CD4-positive, alpha-beta memory T cell (primary cell): ENCODE data around the gene VTI1A. TPM values are rescaled to one million over a fixed set of nuclear protein-coding genes. Genes with fewer than 3 reads are reported as not detected.

Experiments used
- CTCF ChIA-PET: fragments of 350-600 bp; sonication (Branson Sonifier 250); formaldehyde crosslinking; loops from one replicate; lab custom pipeline; 2021; ENCODE audit warnings: inconsistent platforms; ENCODE audit not compliant: partially characterized antibody; lab: Charles Lee
- POLR2A ChIA-PET: fragments of 350-600 bp; sonication (Branson Sonifier 250); formaldehyde crosslinking; loops from one replicate; lab custom pipeline; 2021; ENCODE audit not compliant: partially characterized antibody; lab: Charles Lee
- DNase-seq, 5 donors: peaks; one replicate each; pipeline versions ENCODE4 v3.0.0 to v3.0.0-alpha.2; 2020 to 2022; ENCODE audit warnings: mixed read lengths in 1 of 5
- H3K27ac ChIP-seq: one replicate; pipeline ENCODE4 v1.7.0; 2013; ENCODE audit warnings: low read depth, low read length
- H3K27me3 ChIP-seq: 2 replicates; pipeline ENCODE4 v1.7.0; 2013; ENCODE audit warnings: mild to moderate bottlenecking, low read length, moderate library complexity; ENCODE audit not compliant: insufficient read depth
- H3K36me3 ChIP-seq: 2 replicates; pipeline ENCODE4 v1.7.0; 2013; ENCODE audit warnings: mild to moderate bottlenecking, low read length, moderate library complexity; ENCODE audit not compliant: insufficient read depth
- H3K4me1 ChIP-seq: 2 replicates; pipeline ENCODE4 v1.7.0; 2013; ENCODE audit warnings: mild to moderate bottlenecking, low read length, moderate library complexity; ENCODE audit not compliant: insufficient read depth
- H3K4me3 ChIP-seq, 2 donors: one replicate each; pipeline ENCODE4 v1.7.0; 2013; ENCODE audit warnings: low read length in 2 of 2, mild to moderate bottlenecking in 1 of 2
- H3K9me3 ChIP-seq, 2 donors: one replicate each; pipeline ENCODE4 v1.7.0; 2013; ENCODE audit warnings: low read length in 2 of 2, control low read depth in 1 of 2; ENCODE audit not compliant: control insufficient read depth in 1 of 2
- H3K27ac Mint-ChIP-seq, 7 donors: one replicate each; pipeline ENCODE4 v1.8.0; 2020 to 2021; ENCODE audit warnings: mixed read lengths in 7 of 7, mild to moderate bottlenecking in 6 of 7, inconsistent platforms in 3 of 7, moderate library complexity in 3 of 7
- H3K27me3 Mint-ChIP-seq, 2 donors: one replicate each; pipeline ENCODE4 v1.8.0; 2020 to 2021; ENCODE audit warnings: mixed read lengths in 2 of 2
- H3K36me3 Mint-ChIP-seq, 2 donors: one replicate each; pipeline ENCODE4 v1.8.0; 2020 to 2021; ENCODE audit warnings: mixed read lengths in 2 of 2, inconsistent platforms in 1 of 2, mild to moderate bottlenecking in 1 of 2
- H3K4me1 Mint-ChIP-seq, 4 donors: one replicate each; pipeline ENCODE4 v1.8.0; 2020 to 2021; ENCODE audit warnings: mixed read lengths in 4 of 4, mild to moderate bottlenecking in 1 of 4
- H3K4me3 Mint-ChIP-seq, 8 donors: one replicate each; pipeline ENCODE4 v1.8.0; 2020 to 2021; ENCODE audit warnings: mixed read lengths in 8 of 8, mild to moderate bottlenecking in 7 of 8, moderate library complexity in 6 of 8, inconsistent platforms in 3 of 8
- H3K9me3 Mint-ChIP-seq, 8 donors: one replicate each; pipeline ENCODE4 v1.8.0; 2020 to 2021; ENCODE audit warnings: mixed read lengths in 8 of 8, mild to moderate bottlenecking in 5 of 8, inconsistent platforms in 3 of 8, moderate library complexity in 1 of 8
- intact Hi-C: fragments of 100-400 bp; cut with micrococcal nuclease; formaldehyde crosslinking; loops from one replicate; pipeline ENCODE4 v1.15.1; 2023
- polyA plus RNA-seq, 2 donors: library from polyadenylated mRNA; unstranded; fragments of 300-500 nt; fragmentation: Illumina TruSeq; gene quantifications; one replicate each; pipeline ENCODE4 v1.2.3, GENCODE V29; 2021
- total RNA-seq, 2 experiments: library from RNA; stranded (reverse); gene quantifications; one replicate each; pipeline ENCODE4 v1.2.3, GENCODE V29; 2021

The VTI1A gene
- total and polyA plus RNA-seq, 4 experiments from 2014 or later = 24.4 to 48.5 (median 40.0) TPM

GRCh38 chr10:112801748-112802147 is 354.7 kb downstream of the VTI1A start:
- Histone ChIP-seq H3K36me3 (no peaks in the 10 kb centered on the region), H3K9me3 (no peaks in the 10 kb centered on the region), H3K27me3 (no peaks in the 10 kb centered on the region), H3K4me3 (no peak overlapping the region), H3K4me1 (no peaks in the 10 kb centered on the region), H3K27ac (no peak overlapping the region)
- Mint-ChIP-seq H3K4me3 (no peak overlapping the region), H3K27me3 (no peaks in the 10 kb centered on the region), H3K36me3 (peaks cover 3 to 13% of the 10 kb centered on the region in 2 donors), H3K27ac (no peak overlapping the region), H3K4me1 (no peaks in the 10 kb centered on the region), H3K9me3 (no peaks in the 10 kb centered on the region)
- CTCF ChIA-PET = no interaction called here
- intact Hi-C loops = no loop called here
- POLR2A ChIA-PET = no interaction called here
- no peak for DNase-seq

GRCh38 chr10:112802411-112803022 is 355.5 kb downstream of the VTI1A start:
- H3K9me3 Mint-ChIP-seq = no peaks in the 10 kb centered on the region
- POLR2A ChIA-PET = no interaction called here
- intact Hi-C loops = no loop called here
- H3K27me3 Mint-ChIP-seq = no peaks in the 10 kb centered on the region
- no peak for DNase-seq
- H3K36me3 Mint-ChIP-seq = peaks cover 3 to 19% of the 10 kb centered on the region in 2 donors
- no peak overlapping the region for H3K27ac Mint-ChIP-seq
- no peaks in the 10 kb centered on the region for H3K36me3 ChIP-seq
- no peak overlapping the region for H3K27ac ChIP-seq
- H3K4me3 Mint-ChIP-seq = no peak overlapping the region
- H3K4me1 Mint-ChIP-seq = no peaks in the 10 kb centered on the region
- H3K27me3 ChIP-seq = no peaks in the 10 kb centered on the region
- CTCF ChIA-PET = no interaction called here
- H3K4me1 ChIP-seq = no peaks in the 10 kb centered on the region
- no peak overlapping the region for H3K4me3 ChIP-seq
- H3K9me3 ChIP-seq = no peaks in the 10 kb centered on the region

- Histone ChIP-seq H3K4me1 (no peaks in the 10 kb centered on the region), H3K9me3 (no peaks in the 10 kb centered on the region), H3K27ac (no peak overlapping the region), H3K36me3 (no peaks in the 10 kb centered on the region), H3K27me3 (no peaks in the 10 kb centered on the region), H3K4me3 (no peak overlapping the region)
- no peaks in the 10 kb centered on the region for H3K9me3 Mint-ChIP-seq
- POLR2A ChIA-PET = no interaction called here
- no peak overlapping the region for H3K4me3 Mint-ChIP-seq
- H3K36me3 Mint-ChIP-seq = peaks cover 7 to 23% of the 10 kb centered on the region in 2 donors
- no peak for DNase-seq
- intact Hi-C loops = no loop called here
- H3K4me1 Mint-ChIP-seq = no peaks in the 10 kb centered on the region
- no peaks in the 10 kb centered on the region for H3K27me3 Mint-ChIP-seq
- CTCF ChIA-PET = no interaction called here
- H3K27ac Mint-ChIP-seq = no peak overlapping the region
These were observed 357.0 kb downstream of the VTI1A start for GRCh38 chr10:112803961-112804401.

GRCh38 chr10:112805254-112805590 is 358.2 kb downstream of the VTI1A start:
- H3K36me3 ChIP-seq = no peaks in the 10 kb centered on the region
- no peak for DNase-seq
- no peaks in the 10 kb centered on the region for H3K27me3 Mint-ChIP-seq
- H3K36me3 Mint-ChIP-seq = peaks cover 9 to 24% of the 10 kb centered on the region in 2 donors
- CTCF ChIA-PET = no interaction called here
- no peaks in the 10 kb centered on the region for H3K4me1 ChIP-seq
- no peaks in the 10 kb centered on the region for H3K4me1 Mint-ChIP-seq
- H3K4me3 ChIP-seq = no peak overlapping the region
- H3K4me3 Mint-ChIP-seq = no peak overlapping the region
- POLR2A ChIA-PET = no interaction called here
- no peak overlapping the region for H3K27ac Mint-ChIP-seq
- no peaks in the 10 kb centered on the region for H3K27me3 ChIP-seq
- intact Hi-C loops = no loop called here
- H3K9me3 ChIP-seq = no peaks in the 10 kb centered on the region
- no peaks in the 10 kb centered on the region for H3K9me3 Mint-ChIP-seq
- H3K27ac ChIP-seq = no peak overlapping the region

GRCh38 chr10:112805701-112806100 is 358.7 kb downstream of the VTI1A start:
- Histone ChIP-seq H3K4me1 (no peaks in the 10 kb centered on the region), H3K27me3 (no peaks in the 10 kb centered on the region), H3K4me3 (no peak overlapping the region), H3K27ac (no peak overlapping the region), H3K9me3 (no peaks in the 10 kb centered on the region), H3K36me3 (no peaks in the 10 kb centered on the region)
- Mint-ChIP-seq H3K4me3 (no peak overlapping the region), H3K27me3 (no peaks in the 10 kb centered on the region), H3K4me1 (no peaks in the 10 kb centered on the region), H3K36me3 (peaks cover 14 to 22% of the 10 kb centered on the region in 2 donors), H3K27ac (no peak overlapping the region), H3K9me3 (no peaks in the 10 kb centered on the region)
- intact Hi-C loops = no loop called here
- ChIA-PET CTCF (no interaction called here), POLR2A (no interaction called here)
- no peak for DNase-seq

- CTCF ChIA-PET = no interaction called here
- H3K27me3 ChIP-seq = no peaks in the 10 kb centered on the region
- intact Hi-C loops = no loop called here
- no peak overlapping the region for H3K27ac Mint-ChIP-seq
- H3K4me1 ChIP-seq = no peaks in the 10 kb centered on the region
- H3K9me3 ChIP-seq = no peaks in the 10 kb centered on the region
- no peaks in the 10 kb centered on the region for H3K36me3 ChIP-seq
- POLR2A ChIA-PET = no interaction called here
- H3K36me3 Mint-ChIP-seq = peaks cover 14 to 22% of the 10 kb centered on the region in 2 donors
- H3K27ac ChIP-seq = no peak overlapping the region
- H3K4me3 Mint-ChIP-seq = no peak overlapping the region
- H3K4me3 ChIP-seq = no peak overlapping the region
- no peaks in the 10 kb centered on the region for H3K4me1 Mint-ChIP-seq
- H3K9me3 Mint-ChIP-seq = no peaks in the 10 kb centered on the region
- H3K27me3 Mint-ChIP-seq = no peaks in the 10 kb centered on the region
- no peak for DNase-seq
These were observed 360.0 kb downstream of the VTI1A start for GRCh38 chr10:112807013-112807412.

GRCh38 chr10:112809736-112810135 is 362.7 kb downstream of the VTI1A start:
- intact Hi-C loops = no loop called here
- POLR2A ChIA-PET = no interaction called here
- Mint-ChIP-seq H3K36me3 (peaks cover 22 to 34% of the 10 kb centered on the region in 2 donors), H3K4me3 (no peak overlapping the region), H3K27ac (no peak overlapping the region), H3K9me3 (no peaks in the 10 kb centered on the region), H3K27me3 (no peaks in the 10 kb centered on the region), H3K4me1 (peaks cover 0 to 3% (median 0%) of the 10 kb centered on the region in 4 donors)
- Histone ChIP-seq H3K27me3 (no peaks in the 10 kb centered on the region), H3K36me3 (no peaks in the 10 kb centered on the region), H3K4me3 (no peak overlapping the region), H3K4me1 (no peaks in the 10 kb centered on the region), H3K9me3 (no peaks in the 10 kb centered on the region), H3K27ac (no peak overlapping the region)
- no peak for DNase-seq
- CTCF ChIA-PET = no interaction called here
